Caco-2 (cell line): Measurements from ENCODE around the gene TMEM184B. TPM values are rescaled to one million over a fixed set of nuclear protein-coding genes. Genes with fewer than 3 reads are reported as not detected.

ENCODE experiments used
- BruUV-seq: library from RNA; stranded (reverse); fragments of 400-500 nt; replicated peaks from 2 replicates; lab custom pipeline; 2021; lab: Mats Ljungman, UMichigan
- CTCF ChIA-PET: fragments of 300-600 bp; sonication (Branson Sonifier 250); formaldehyde crosslinking; loops from one replicate; lab custom pipeline; 2022; ENCODE audit warnings: antibody characterized with exemption; lab: Charles Lee
- POLR2A ChIA-PET: fragments of 300-600 bp; sonication (Branson Sonifier 250); formaldehyde crosslinking; loops from one replicate; lab custom pipeline; 2022; ENCODE audit warnings: antibody characterized with exemption; lab: Charles Lee
- DNase-seq, 2 experiments: peaks; one replicate each; pipeline versions ENCODE4 v3.0.0 to v3.0.0-alpha.2; 2020 to 2022
- H3K27me3 ChIP-seq: replicated peaks from 2 replicates; pipeline ENCODE4 v1.6.0; 2011; ENCODE audit warnings: low read length; ENCODE audit not compliant: control insufficient read depth, insufficient read depth
- H3K36me3 ChIP-seq: 2 replicates; pipeline ENCODE4 v1.5.1; 2011; ENCODE audit warnings: low read length; ENCODE audit not compliant: control insufficient read depth, insufficient read depth
- H3K4me1 ChIP-seq: fragments of 250-450 bp; sonication (Bioruptor Pico); 2 replicates; pipeline ENCODE4 v1.5.1; 2020; ENCODE audit warnings: mild to moderate bottlenecking
- H3K4me3 ChIP-seq: 2 replicates; pipeline ENCODE4 v1.5.1; 2011; ENCODE audit warnings: low read depth, mild to moderate bottlenecking, control low read depth, low read length
- H3K9me3 ChIP-seq: fragments of 250-450 bp; sonication (Bioruptor Pico); 2 replicates; pipeline ENCODE4 v1.5.1; 2020; ENCODE audit warnings: mild to moderate bottlenecking, moderate library complexity
- H3K27ac Mint-ChIP-seq: one replicate; pipeline ENCODE4 v1.8.0; 2022; ENCODE audit warnings: mixed read lengths; ENCODE audit not compliant: unreplicated experiment
- H3K27me3 Mint-ChIP-seq: one replicate; pipeline ENCODE4 v1.8.0; 2022; ENCODE audit warnings: mixed read lengths; ENCODE audit not compliant: insufficient read depth, unreplicated experiment
- H3K36me3 Mint-ChIP-seq: one replicate; pipeline ENCODE4 v1.8.0; 2022; ENCODE audit warnings: mild to moderate bottlenecking, mixed read lengths; ENCODE audit not compliant: insufficient read depth, unreplicated experiment
- H3K4me1 Mint-ChIP-seq: one replicate; pipeline ENCODE4 v1.8.0; 2022; ENCODE audit warnings: low read depth, mixed read lengths; ENCODE audit not compliant: unreplicated experiment
- H3K4me3 Mint-ChIP-seq: one replicate; pipeline ENCODE4 v1.8.0; 2022; ENCODE audit warnings: mild to moderate bottlenecking, moderate library complexity, mixed read lengths; ENCODE audit not compliant: unreplicated experiment
- H3K9me3 Mint-ChIP-seq: one replicate; pipeline ENCODE4 v1.8.0; 2022; ENCODE audit warnings: mixed read lengths; ENCODE audit not compliant: unreplicated experiment
- intact Hi-C: fragments of 100-400 bp; cut with micrococcal nuclease; formaldehyde crosslinking; loops from one replicate; pipeline ENCODE4 v1.10.0; 2022; ENCODE audit not compliant: unreplicated experiment
- total RNA-seq: library from RNA; stranded (reverse); gene quantifications from 2 replicates; pipeline ENCODE4 v1.2.3, GENCODE V29; 2022
- TF ChIP-seq, protein P1 (sequence below), 2 experiments: fragments of 200-600 bp in 1 of 2; IDR thresholded peaks; 1 replicate in 1 of 2; 2 replicates in 1 of 2; pipeline versions ENCODE4 v1.5.1 to v1.8.0; 2011 to 2022; ENCODE audit warnings: antibody characterized with exemption in 1 of 2, control low read depth in 1 of 2, inconsistent platforms in 1 of 2, low read depth in 1 of 2, low read length in 1 of 2, mild to moderate bottlenecking in 1 of 2, moderate library complexity in 1 of 2; ENCODE audit not compliant: insufficient read depth in 1 of 2, severe bottlenecking in 1 of 2, unreplicated experiment in 1 of 2

TMEM184B gene
- total RNA-seq, 1 experiment from 2014 or later = 53.3 TPM

DNA sequence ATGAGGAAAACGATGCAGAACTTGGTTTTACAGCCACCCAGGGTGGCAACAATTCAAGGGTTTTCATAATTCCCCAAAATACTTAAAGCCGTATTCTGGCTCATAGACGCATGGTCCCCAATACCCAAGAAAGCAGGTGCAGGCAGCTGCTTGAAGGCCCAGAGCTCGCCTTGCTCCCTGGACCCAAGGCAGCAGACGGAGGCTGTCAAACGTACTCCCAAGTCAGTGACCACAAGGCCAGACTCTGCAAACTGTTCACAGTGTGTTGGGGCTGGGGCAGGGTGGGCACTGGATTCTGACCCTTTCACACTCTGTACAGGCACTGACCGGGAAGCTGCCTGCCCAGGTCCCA is 21.5 kb downstream of the TMEM184B start:
- no peaks in the 10 kb centered on the region for H3K9me3 Mint-ChIP-seq
- H3K4me1 Mint-ChIP-seq = no peaks in the 10 kb centered on the region
- Histone ChIP-seq H3K36me3 (no peaks in the 10 kb centered on the region), H3K9me3 (no peaks in the 10 kb centered on the region), H3K4me1 (no peaks in the 10 kb centered on the region), H3K27me3 (no peaks in the 10 kb centered on the region), H3K4me3 (no peak overlapping the region)
- CTCF ChIA-PET = no interaction called here
- H3K36me3 Mint-ChIP-seq = no peaks in the 10 kb centered on the region
- H3K27me3 Mint-ChIP-seq = no peaks in the 10 kb centered on the region
- intact Hi-C loops = no loop called here
- TF ChIP-seq, protein P1, sequence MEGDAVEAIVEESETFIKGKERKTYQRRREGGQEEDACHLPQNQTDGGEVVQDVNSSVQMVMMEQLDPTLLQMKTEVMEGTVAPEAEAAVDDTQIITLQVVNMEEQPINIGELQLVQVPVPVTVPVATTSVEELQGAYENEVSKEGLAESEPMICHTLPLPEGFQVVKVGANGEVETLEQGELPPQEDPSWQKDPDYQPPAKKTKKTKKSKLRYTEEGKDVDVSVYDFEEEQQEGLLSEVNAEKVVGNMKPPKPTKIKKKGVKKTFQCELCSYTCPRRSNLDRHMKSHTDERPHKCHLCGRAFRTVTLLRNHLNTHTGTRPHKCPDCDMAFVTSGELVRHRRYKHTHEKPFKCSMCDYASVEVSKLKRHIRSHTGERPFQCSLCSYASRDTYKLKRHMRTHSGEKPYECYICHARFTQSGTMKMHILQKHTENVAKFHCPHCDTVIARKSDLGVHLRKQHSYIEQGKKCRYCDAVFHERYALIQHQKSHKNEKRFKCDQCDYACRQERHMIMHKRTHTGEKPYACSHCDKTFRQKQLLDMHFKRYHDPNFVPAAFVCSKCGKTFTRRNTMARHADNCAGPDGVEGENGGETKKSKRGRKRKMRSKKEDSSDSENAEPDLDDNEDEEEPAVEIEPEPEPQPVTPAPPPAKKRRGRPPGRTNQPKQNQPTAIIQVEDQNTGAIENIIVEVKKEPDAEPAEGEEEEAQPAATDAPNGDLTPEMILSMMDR (IDR thresholded peaks at IDR 0.05; ENCODE audit: insufficient read depth in 1 of 2, low read depth in 1 of 2, low read length in 1 of 2, severe bottlenecking in 1 of 2, unreplicated experiment in 1 of 2) = no peak
- DNase-seq = no peak
- H3K4me3 Mint-ChIP-seq = no peak overlapping the region
- BruUV-seq = no TSS peak
- H3K27ac Mint-ChIP-seq = no peak overlapping the region
- POLR2A ChIA-PET = no interaction called here

DNA sequence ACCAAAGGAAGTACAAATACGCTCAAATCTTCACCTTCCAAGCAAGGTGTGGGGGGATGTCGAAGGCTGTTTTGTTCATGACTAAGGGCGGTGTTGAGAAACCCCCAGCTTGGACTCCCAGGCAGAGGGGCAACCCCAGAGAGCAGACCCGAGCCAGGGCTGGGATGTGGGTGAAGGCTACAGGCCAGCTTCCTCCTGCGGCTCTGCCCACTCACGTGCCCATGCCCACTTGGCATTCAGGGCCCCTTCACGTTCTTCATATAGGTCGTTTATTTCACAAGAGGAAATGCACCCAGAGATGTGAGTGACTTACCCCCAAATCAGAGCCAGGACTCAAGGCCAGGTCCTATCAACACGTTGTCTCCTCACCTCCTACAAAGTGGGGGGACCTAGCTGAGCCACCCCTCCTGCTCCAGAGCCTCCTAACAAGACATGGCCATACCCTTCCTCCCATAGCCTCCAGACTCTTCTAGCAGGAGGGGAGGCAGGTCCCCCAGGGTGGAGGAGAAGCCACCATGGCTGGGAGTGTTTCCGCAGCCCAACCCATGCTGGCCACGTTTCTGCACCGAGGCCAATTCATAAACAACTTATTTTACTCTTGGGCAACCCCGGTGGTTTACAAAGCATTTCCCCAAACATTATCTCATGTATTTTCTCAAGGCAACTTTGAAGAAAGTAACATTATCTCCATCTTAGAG is 22.0 kb downstream of the TMEM184B start:
- BruUV-seq = no TSS peak
- Histone ChIP-seq H3K9me3 (no peaks in the 10 kb centered on the region), H3K4me1 (no peaks in the 10 kb centered on the region), H3K27me3 (no peaks in the 10 kb centered on the region), H3K4me3 (no peak overlapping the region), H3K36me3 (no peaks in the 10 kb centered on the region)
- POLR2A ChIA-PET = no interaction called here
- intact Hi-C loops = no loop called here
- TF ChIP-seq, protein P1 (IDR thresholded peaks at IDR 0.05; ENCODE audit: insufficient read depth in 1 of 2, low read depth in 1 of 2, low read length in 1 of 2, severe bottlenecking in 1 of 2, unreplicated experiment in 1 of 2) = no peak
- Mint-ChIP-seq H3K4me3 (no peak overlapping the region), H3K9me3 (no peaks in the 10 kb centered on the region), H3K27ac (no peak overlapping the region), H3K36me3 (no peaks in the 10 kb centered on the region), H3K4me1 (no peaks in the 10 kb centered on the region), H3K27me3 (no peaks in the 10 kb centered on the region)
- CTCF ChIA-PET = interaction anchor here (0.8 kb wide), 1 partner anchor 8 kb away, joined by 3 read pairs; no protein-coding TSS in a partner anchor
- DNase-seq = no peak

DNA sequence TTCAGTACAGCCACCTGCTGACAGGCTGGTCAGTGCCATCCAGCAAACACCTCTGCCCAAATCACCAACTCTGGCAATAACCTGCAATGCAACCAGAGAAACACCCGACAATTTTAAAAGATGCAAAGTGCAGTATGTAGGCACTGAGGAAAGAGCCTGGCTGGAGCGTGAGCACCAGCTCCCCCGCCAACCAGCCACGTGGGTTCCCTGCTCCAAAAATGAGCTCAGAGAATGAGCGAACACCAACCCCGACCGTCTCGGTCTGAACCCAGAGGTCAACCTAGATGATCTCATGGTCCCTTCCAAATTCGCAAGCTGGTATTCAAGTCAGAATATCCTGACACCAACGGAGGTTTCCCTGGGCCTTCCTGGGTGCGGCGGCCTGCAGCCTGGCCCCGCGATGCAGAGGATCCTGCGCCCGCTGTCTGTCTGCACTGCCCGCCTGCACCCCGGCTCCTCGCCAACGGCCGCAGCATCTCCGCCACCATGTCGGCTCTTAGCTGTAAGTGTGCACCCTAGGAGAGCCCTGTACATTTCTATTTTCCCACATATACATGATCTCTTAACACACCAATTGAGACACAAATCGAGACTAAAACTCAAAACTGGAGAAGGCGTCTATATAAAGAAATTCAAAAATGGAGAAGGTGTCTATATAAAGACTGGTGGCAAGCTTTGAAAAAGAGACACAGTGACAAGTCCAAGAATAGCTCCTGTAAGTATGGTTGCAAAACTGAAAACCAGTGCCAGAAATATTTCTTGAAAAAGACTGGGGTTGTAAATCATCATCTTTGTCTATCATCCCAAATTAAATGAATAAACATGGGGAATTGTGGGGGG is 22.8 kb downstream of the TMEM184B start:
- no peaks in the 10 kb centered on the region for H3K9me3 Mint-ChIP-seq

More for the DNA sequence above, 22.8 kb downstream of the TMEM184B start:
- no peak overlapping the region for H3K27ac Mint-ChIP-seq
- Histone ChIP-seq H3K36me3 (no peaks in the 10 kb centered on the region), H3K9me3 (no peaks in the 10 kb centered on the region), H3K4me3 (no peak overlapping the region), H3K27me3 (no peaks in the 10 kb centered on the region), H3K4me1 (no peaks in the 10 kb centered on the region)
- no peak for DNase-seq
- TF ChIP-seq, protein P1 (IDR thresholded peaks at IDR 0.05; ENCODE audit: insufficient read depth in 1 of 2, low read depth in 1 of 2, low read length in 1 of 2, severe bottlenecking in 1 of 2, unreplicated experiment in 1 of 2) = no peak
- no TSS peak for BruUV-seq
- H3K36me3 Mint-ChIP-seq = no peaks in the 10 kb centered on the region
- ChIA-PET POLR2A (no interaction called here), CTCF (interaction anchor here (0.8 kb wide), 1 partner anchor 9 kb away, joined by 3 read pairs; no protein-coding TSS in a partner anchor)
- H3K27me3 Mint-ChIP-seq = no peaks in the 10 kb centered on the region
- no peak overlapping the region for H3K4me3 Mint-ChIP-seq
- H3K4me1 Mint-ChIP-seq = no peaks in the 10 kb centered on the region
- intact Hi-C loops = no loop called here
